ENCODE data around the gene SCYL1.

Gene SCYL1

DNA sequence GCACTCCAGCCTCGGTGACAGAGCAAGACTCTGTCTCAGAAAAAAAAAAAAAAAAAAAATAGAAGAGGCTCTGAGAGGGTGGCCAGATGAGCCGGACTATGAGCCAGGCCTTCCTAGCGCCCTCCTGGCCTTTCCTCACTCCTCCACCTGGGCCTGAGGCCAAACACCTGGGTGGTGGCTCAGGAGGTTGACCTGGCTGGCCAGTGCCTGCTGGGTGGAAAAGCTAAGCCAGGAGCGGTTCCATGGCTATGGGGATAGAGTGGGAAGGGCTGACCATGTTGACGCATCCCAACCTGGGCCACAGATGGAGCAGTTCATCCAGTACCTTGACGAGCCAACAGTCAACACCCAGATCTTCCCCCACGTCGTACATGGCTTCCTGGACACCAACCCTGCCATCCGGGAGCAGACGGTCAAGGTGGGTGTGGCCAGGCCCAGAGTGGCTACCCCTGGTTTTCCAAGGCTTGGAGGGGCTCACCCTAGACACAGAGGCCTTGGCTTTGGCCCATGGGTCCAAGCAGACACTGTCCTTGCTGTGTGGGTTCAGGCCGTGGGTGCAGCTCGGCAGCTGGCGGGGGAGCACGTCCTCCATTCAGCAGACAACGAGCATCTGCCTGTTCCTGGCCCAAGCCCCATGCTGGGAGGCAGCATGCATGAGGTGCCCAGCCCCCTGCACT lies 7.6 kb downstream of the SCYL1 start:
- H3K36me3 ChIP-seq (ENCODE audit: control insufficient read depth, insufficient read depth, low read length, severe bottlenecking) = peaks cover 63% of the 10 kb centered on the region
- no peaks in the 10 kb centered on the region for H3K27me3 ChIP-seq (replicated peaks; ENCODE audit: control insufficient read depth, insufficient read depth, low read length)
- no peak for DNase-seq (ENCODE audit: low read depth)
- H3K4me3 ChIP-seq (ENCODE audit: low read length) = no peak overlapping the region
- no peaks in the 10 kb centered on the region for H3K4me1 ChIP-seq (ENCODE audit: control insufficient read depth, insufficient read depth, low read length)
- no peaks in the 10 kb centered on the region for H3K9me3 ChIP-seq (ENCODE audit: control insufficient read depth, low read length)
- H3K9ac ChIP-seq (ENCODE audit: low read length) = no peak overlapping the region

DNA sequence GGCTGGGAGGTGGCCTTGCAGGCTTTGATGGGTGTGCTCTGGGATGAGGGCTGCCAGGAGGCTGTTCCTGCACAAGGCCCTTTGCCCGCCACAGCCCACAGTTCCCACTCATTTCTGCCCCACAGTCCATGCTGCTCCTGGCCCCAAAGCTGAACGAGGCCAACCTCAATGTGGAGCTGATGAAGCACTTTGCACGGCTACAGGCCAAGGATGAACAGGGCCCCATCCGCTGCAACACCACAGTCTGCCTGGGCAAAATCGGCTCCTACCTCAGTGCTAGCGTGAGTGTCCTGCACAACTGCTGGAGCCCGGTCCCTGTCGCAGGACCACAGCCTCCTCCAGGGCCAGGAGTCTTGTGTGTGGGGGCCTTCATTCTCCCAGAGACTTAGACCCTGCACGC lies 10.2 kb downstream of the SCYL1 start:
- H3K4me3 ChIP-seq (ENCODE audit: low read length) = no peak overlapping the region
- no peak overlapping the region for H3K9ac ChIP-seq (ENCODE audit: low read length)
- DNase-seq (ENCODE audit: low read depth) = no peak
- no peaks in the 10 kb centered on the region for H3K27me3 ChIP-seq (replicated peaks; ENCODE audit: control insufficient read depth, insufficient read depth, low read length)
- H3K36me3 ChIP-seq (ENCODE audit: control insufficient read depth, insufficient read depth, low read length, severe bottlenecking) = peaks cover 67% of the 10 kb centered on the region
- peaks cover 5% of the 10 kb centered on the region for H3K4me1 ChIP-seq (ENCODE audit: control insufficient read depth, insufficient read depth, low read length)
- H3K9me3 ChIP-seq (ENCODE audit: control insufficient read depth, low read length) = no peaks in the 10 kb centered on the region

DNA sequence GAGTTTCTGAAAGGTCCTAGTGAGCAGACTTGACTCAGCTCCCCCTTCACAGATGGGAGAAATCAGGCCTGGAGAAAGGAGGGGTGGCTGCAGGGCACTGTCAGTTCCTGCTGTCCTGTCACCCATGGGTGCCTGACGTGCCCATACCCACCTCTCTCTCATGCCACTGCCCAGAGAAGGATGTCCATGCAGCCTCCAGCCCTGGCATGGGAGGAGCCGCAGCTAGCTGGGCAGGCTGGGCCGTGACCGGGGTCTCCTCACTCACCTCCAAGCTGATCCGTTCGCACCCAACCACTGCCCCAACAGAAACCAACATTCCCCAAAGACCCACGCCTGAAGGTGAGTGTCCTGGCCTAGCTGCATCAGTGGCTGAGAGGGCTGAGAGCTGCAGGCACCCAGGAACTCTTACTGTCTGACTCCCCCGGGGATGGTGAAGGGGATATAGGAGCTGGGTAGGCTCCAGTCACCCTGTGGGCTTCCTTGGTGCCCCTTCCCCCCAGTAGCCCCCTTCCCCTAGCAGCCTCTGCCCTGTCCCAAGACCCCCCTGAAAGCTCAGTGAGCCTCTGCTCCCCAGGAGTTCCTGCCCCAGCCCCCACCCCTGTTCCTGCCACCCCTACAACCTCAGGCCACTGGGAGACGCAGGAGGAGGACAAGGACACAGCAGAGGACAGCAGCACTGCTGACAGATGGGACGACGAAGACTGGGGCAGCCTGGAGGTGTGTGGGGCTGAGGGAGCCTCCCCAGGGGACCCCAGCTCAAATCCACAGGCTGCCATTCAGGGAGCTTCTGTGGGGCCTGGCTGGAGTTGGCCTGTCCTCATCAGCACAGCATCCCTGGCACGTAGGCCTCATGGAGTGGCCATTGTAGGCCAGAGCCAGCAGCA lies 11.8 kb downstream of the SCYL1 start:
- H3K36me3 ChIP-seq (ENCODE audit: control insufficient read depth, insufficient read depth, low read length, severe bottlenecking) = peaks cover 52% of the 10 kb centered on the region
- DNase-seq (ENCODE audit: low read depth) = no peak
- H3K27me3 ChIP-seq (replicated peaks; ENCODE audit: control insufficient read depth, insufficient read depth, low read length) = no peaks in the 10 kb centered on the region

DNA sequence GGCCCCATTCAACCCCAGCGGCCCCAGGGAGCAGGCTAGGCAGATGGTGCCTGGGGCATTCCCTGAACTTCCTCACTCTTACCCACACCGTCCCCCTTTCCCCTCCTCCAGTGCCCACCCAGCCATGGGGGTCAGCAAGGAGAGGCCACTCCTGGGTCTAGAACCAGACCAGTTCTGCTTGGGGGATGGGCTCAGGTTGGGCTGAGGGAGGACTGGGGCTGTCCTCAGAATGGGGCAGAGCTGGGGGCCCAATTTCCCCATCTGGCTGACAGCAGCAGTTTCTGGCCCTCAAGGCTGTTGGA lies 12.4 kb downstream of the SCYL1 start:
- Histone ChIP-seq H3K4me1 (ENCODE audit: control insufficient read depth, insufficient read depth, low read length) (peaks cover 12% of the 10 kb centered on the region), H3K36me3 (ENCODE audit: control insufficient read depth, insufficient read depth, low read length, severe bottlenecking) (peaks cover 48% of the 10 kb centered on the region), H3K9me3 (ENCODE audit: control insufficient read depth, low read length) (no peaks in the 10 kb centered on the region), H3K9ac (ENCODE audit: low read length) (peak overlapping the region; percentile 25), H3K4me3 (ENCODE audit: low read length) (no peak overlapping the region), H3K27me3 (replicated peaks; ENCODE audit: control insufficient read depth, insufficient read depth, low read length) (no peaks in the 10 kb centered on the region)
- no peak for DNase-seq (ENCODE audit: low read depth)

More for the DNA sequence above, 11.8 kb downstream of the SCYL1 start:
- H3K4me3 ChIP-seq (ENCODE audit: low read length) = no peak overlapping the region
- peaks cover 12% of the 10 kb centered on the region for H3K4me1 ChIP-seq (ENCODE audit: control insufficient read depth, insufficient read depth, low read length)
- no peaks in the 10 kb centered on the region for H3K9me3 ChIP-seq (ENCODE audit: control insufficient read depth, low read length)
- H3K9ac ChIP-seq (ENCODE audit: low read length) = peak overlapping the region; percentile 25

DNA sequence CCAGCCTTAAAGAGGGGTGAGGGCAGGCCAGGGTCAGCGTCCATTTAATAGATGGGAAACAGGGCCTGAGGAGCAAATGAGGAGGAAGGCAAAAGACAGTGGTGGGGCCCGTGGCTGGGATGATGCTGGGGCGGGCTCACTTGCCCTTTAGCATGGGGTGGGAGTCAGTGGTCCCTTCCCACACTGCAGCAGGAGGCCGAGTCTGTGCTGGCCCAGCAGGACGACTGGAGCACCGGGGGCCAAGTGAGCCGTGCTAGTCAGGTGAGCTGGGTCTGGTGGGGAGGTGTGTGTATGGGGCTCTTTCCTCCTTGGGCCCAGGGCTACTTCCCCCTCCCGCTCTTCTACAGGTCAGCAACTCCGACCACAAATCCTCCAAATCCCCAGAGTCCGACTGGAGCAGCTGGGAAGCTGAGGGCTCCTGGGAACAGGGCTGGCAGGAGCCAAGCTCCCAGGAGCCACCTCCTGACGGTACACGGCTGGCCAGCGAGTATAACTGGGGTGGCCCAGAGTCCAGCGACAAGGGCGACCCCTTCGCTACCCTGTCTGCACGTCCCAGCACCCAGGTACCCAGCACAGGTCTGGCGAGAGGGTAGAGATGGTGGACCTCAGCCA lies 12.8 kb downstream of the SCYL1 start:
- peaks cover 12% of the 10 kb centered on the region for H3K4me1 ChIP-seq (ENCODE audit: control insufficient read depth, insufficient read depth, low read length)
- no peak for DNase-seq (ENCODE audit: low read depth)
- peak overlapping the region; percentile 25 for H3K9ac ChIP-seq (ENCODE audit: low read length)
- H3K27me3 ChIP-seq (replicated peaks; ENCODE audit: control insufficient read depth, insufficient read depth, low read length) = no peaks in the 10 kb centered on the region
- H3K4me3 ChIP-seq (ENCODE audit: low read length) = no peak overlapping the region
- H3K36me3 ChIP-seq (ENCODE audit: control insufficient read depth, insufficient read depth, low read length, severe bottlenecking) = peaks cover 43% of the 10 kb centered on the region
- no peaks in the 10 kb centered on the region for H3K9me3 ChIP-seq (ENCODE audit: control insufficient read depth, low read length)

DNA sequence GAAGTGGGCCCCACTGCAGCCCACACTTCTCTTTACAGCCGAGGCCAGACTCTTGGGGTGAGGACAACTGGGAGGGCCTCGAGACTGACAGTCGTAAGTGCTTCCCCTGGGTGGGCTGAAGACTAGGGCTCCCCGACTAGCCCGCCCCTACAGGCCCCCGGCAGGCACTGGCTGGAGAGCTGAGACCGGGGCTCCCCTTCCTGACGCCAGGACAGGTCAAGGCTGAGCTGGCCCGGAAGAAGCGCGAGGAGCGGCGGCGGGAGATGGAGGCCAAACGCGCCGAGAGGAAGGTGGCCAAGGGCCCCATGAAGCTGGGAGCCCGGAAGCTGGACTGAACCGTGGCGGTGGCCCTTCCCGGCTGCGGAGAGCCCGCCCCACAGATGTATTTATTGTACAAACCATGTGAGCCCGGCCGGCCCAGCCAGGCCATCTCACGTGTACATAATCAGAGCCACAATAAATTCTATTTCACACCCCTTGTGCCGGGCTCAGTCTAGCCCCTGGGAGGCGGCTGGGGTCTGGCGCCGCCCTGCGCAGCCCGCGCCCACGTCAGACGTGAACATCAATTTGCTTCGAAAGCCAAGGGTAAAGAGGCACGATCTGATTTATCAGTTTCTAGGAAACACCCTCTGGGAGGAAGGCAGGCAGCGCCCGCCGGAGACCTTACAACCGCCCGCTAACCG lies 13.5 kb downstream of the SCYL1 start:
- no peak overlapping the region for H3K4me3 ChIP-seq (ENCODE audit: low read length)
- H3K27me3 ChIP-seq (replicated peaks; ENCODE audit: control insufficient read depth, insufficient read depth, low read length) = no peaks in the 10 kb centered on the region
- H3K36me3 ChIP-seq (ENCODE audit: control insufficient read depth, insufficient read depth, low read length, severe bottlenecking) = peaks cover 39% of the 10 kb centered on the region

DNA sequence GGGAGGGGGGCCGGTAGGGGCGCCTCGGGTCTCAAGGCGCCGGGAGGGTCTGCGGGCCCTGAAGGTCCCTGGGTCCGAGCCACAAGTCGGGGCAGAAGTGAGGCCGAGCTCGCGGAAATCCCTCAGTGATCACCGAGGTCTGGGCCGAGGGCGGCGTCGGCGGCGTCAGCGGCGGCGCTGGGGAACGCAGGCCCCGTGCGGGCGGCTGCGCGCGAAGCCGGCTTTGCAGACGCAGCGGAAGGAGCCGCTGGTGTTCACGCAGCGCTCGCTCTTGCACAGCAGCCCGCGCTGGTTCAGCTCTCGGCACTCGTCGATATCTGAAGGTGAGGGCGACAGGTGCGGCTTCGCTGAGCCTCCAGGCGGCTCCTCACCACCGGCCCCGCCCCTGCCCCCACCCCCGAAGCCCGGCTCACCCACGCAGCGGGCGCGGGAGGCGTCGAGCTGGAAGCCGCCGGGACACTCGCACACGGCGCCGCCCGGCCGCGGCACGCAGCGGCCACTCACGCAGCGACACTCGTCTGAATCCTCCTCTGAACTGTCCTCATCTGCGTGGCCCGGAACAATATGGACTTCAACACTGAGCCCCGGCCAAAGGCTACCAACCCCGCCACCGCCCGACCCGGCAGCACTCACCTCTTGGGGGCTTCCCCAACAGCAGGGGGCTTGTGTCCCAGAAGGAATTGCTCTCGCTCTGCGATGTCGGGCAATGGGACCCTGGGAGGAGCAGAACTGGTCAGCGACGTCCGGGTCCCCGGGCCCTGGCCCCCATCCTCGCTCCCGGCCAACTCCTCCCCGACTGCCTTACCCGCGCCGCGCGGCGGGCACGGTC lies 14.2 kb downstream of the SCYL1 start:
- DNase-seq (ENCODE audit: low read depth) = no peak
- Histone ChIP-seq H3K4me1 (ENCODE audit: control insufficient read depth, insufficient read depth, low read length) (peaks cover 12% of the 10 kb centered on the region), H3K4me3 (ENCODE audit: low read length) (no peak overlapping the region), H3K27me3 (replicated peaks; ENCODE audit: control insufficient read depth, insufficient read depth, low read length) (no peaks in the 10 kb centered on the region), H3K36me3 (ENCODE audit: control insufficient read depth, insufficient read depth, low read length, severe bottlenecking) (peaks cover 35% of the 10 kb centered on the region), H3K9ac (ENCODE audit: low read length) (peak overlapping the region; percentile 84), H3K9me3 (ENCODE audit: control insufficient read depth, low read length) (no peaks in the 10 kb centered on the region)

More for the DNA sequence above, 13.5 kb downstream of the SCYL1 start:
- no peak overlapping the region for H3K9ac ChIP-seq (ENCODE audit: low read length)
- no peak for DNase-seq (ENCODE audit: low read depth)
- peaks cover 12% of the 10 kb centered on the region for H3K4me1 ChIP-seq (ENCODE audit: control insufficient read depth, insufficient read depth, low read length)
- H3K9me3 ChIP-seq (ENCODE audit: control insufficient read depth, low read length) = no peaks in the 10 kb centered on the region

DNA sequence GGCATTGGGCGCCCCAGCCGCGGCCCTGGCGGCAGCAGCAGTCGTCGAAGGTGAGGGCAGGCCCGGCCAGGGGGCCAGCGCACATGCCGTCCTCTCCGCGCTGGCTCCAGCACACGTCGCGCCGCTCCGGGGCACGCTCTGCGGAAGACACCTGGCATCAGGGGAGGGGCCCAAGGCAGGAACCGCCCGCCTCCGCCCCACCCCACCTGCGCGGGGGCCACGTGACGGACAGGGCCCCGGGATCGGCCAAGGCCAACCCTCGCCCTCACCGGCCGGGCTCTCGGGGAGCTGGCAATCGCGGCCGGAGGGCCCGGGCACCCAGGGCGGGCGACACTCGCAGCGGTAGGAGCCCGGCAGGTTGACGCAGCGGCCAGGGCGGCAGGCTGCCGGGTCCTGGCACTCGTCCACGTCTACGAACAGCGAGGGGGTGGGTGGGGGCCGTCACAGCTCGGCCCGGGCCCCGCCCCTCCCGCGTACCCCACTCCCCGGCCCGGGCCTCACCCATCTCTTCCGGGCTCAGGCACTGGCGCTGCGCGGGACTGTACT lies 14.9 kb downstream of the SCYL1 start:
- H3K27me3 ChIP-seq (replicated peaks; ENCODE audit: control insufficient read depth, insufficient read depth, low read length) = no peaks in the 10 kb centered on the region
- peak overlapping the region; percentile 80 for H3K4me3 ChIP-seq (ENCODE audit: low read length)
- H3K36me3 ChIP-seq (ENCODE audit: control insufficient read depth, insufficient read depth, low read length, severe bottlenecking) = peaks cover 35% of the 10 kb centered on the region
- H3K4me1 ChIP-seq (ENCODE audit: control insufficient read depth, insufficient read depth, low read length) = peaks cover 12% of the 10 kb centered on the region
- peak overlapping the region; percentile 84 for H3K9ac ChIP-seq (ENCODE audit: low read length)
- H3K9me3 ChIP-seq (ENCODE audit: control insufficient read depth, low read length) = no peaks in the 10 kb centered on the region
- DNase-seq (ENCODE audit: low read depth) = no peak

DNA sequence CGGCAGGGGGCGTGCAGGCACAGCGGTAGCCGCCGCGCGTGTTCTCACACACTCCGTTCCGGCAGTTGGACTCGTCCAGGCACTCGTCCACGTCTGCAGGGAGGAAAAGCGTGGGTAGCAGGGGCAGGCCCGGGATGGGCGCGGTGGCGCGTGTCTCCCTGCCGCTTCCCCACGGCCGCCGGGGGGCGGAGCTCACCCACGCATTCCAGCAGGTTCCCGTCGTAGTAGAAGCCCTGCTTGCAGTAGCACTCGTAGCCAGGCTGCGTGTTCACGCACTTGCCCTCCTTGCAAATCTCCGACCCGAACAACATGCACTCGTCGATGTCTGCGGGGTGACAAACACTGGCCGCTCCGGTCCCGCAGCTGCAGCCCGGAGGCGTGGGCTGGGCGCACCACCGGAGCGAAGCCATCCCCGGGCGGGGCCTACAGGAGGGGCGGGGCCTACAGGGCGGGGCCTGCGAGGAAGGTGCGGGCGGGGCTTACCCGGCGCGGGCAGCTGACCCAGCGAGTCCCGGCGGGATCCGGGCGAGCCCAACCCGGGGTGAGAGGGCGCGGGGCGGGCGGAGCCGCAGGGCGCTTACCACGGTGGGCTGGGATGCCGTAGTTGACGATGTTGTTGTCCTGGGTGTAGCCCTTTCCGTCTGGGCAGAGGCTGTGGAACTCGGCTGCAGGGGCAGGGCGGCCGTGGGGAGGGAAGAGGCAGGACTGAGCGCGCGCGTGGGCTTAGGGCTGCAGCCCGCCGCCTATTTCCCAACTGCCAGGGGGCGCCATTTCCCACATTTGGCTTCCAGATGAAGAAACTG lies 15.6 kb downstream of the SCYL1 start:
- Histone ChIP-seq H3K27me3 (replicated peaks; ENCODE audit: control insufficient read depth, insufficient read depth, low read length) (no peaks in the 10 kb centered on the region), H3K4me3 (ENCODE audit: low read length) (peak overlapping the region; percentile 80), H3K4me1 (ENCODE audit: control insufficient read depth, insufficient read depth, low read length) (peaks cover 12% of the 10 kb centered on the region), H3K9me3 (ENCODE audit: control insufficient read depth, low read length) (no peaks in the 10 kb centered on the region), H3K36me3 (ENCODE audit: control insufficient read depth, insufficient read depth, low read length, severe bottlenecking) (peaks cover 34% of the 10 kb centered on the region), H3K9ac (ENCODE audit: low read length) (peak overlapping the region; percentile 84)
- peak; percentile 95 for DNase-seq (ENCODE audit: low read depth)

Data from adipocyte (in vitro differentiated cells).